HepG2 (cell line): ENCODE data around the gene SYNJ2. TPM values are rescaled to one million over a fixed set of nuclear protein-coding genes. Genes with fewer than 3 reads are reported as not detected.
A peak's percentile ranks its signal among the peaks of the same experiment; 100 is the strongest.

Experiments
- BCL6 ChIP-seq: IDR thresholded peaks from 2 replicates; pipeline ENCODE4 v1.6.1; 2016; ENCODE audit warnings: missing genetic modification reagents, missing compliant biosample characterization
- CBX1 ChIP-seq: IDR thresholded peaks from one replicate; pipeline ENCODE4 v1.6.1; 2016; ENCODE audit warnings: antibody characterized with exemption, low read depth
- HCFC1 ChIP-seq: fragments of 150-350 bp; IDR thresholded peaks from 2 replicates; pipeline ENCODE4 v1.6.1; 2014; ENCODE audit warnings: low read depth, low read length
- MTF1 ChIP-seq: sonication (generic); formaldehyde crosslinking; IDR thresholded peaks from 2 replicates; pipeline ENCODE4 v1.5.0; 2020; ENCODE audit warnings: missing genetic modification reagents
- PHF21A ChIP-seq: sonication (generic); formaldehyde crosslinking; IDR thresholded peaks from 2 replicates; pipeline ENCODE4 v1.5.0; 2020; ENCODE audit warnings: mild to moderate bottlenecking, missing genetic modification reagents
- PRDM10 ChIP-seq: sonication (generic); formaldehyde crosslinking; IDR thresholded peaks from 2 replicates; pipeline ENCODE4 v1.4.0; 2020; ENCODE audit warnings: low read depth, missing genetic modification reagents
- SALL2 ChIP-seq: sonication (generic); formaldehyde crosslinking; IDR thresholded peaks from 2 replicates; pipeline ENCODE4 v1.8.1; 2023; ENCODE audit warnings: mild to moderate bottlenecking, missing genetic modification reagents, inconsistent platforms
- SYNCRIP ChIP-seq: fragments of 200-400 bp; formaldehyde crosslinking; IDR thresholded peaks from 2 replicates; pipeline ENCODE4 v1.6.1; 2018; ENCODE audit warnings: mild to moderate bottlenecking, low read depth, low read length; ENCODE audit not compliant: insufficient read depth
- THAP8 ChIP-seq: sonication (generic); formaldehyde crosslinking; IDR thresholded peaks from 2 replicates; pipeline ENCODE4 v1.5.1; 2020; ENCODE audit warnings: missing genetic modification reagents, mild to moderate bottlenecking, borderline replicate concordance
- ZBTB49 ChIP-seq: sonication (generic); formaldehyde crosslinking; IDR thresholded peaks from 2 replicates; pipeline ENCODE4 v1.4.0; 2020; ENCODE audit warnings: missing genetic modification reagents, borderline replicate concordance
- ZFP36L2 ChIP-seq: sonication (generic); formaldehyde crosslinking; IDR thresholded peaks from 2 replicates; pipeline ENCODE4 v1.4.0; 2020; ENCODE audit warnings: missing genetic modification reagents
- ZFP91 ChIP-seq: sonication (generic); formaldehyde crosslinking; IDR thresholded peaks from 2 replicates; pipeline ENCODE4 v1.9.0; 2022; ENCODE audit warnings: missing genetic modification reagents, mild to moderate bottlenecking, borderline replicate concordance
- ZKSCAN5 ChIP-seq: sonication (generic); formaldehyde crosslinking; IDR thresholded peaks from 2 replicates; pipeline ENCODE4 v1.5.1; 2020; ENCODE audit warnings: mild to moderate bottlenecking, missing genetic modification reagents
- ZNF12 ChIP-seq: sonication (generic); formaldehyde crosslinking; IDR thresholded peaks from 2 replicates; pipeline ENCODE4 v1.5.0; 2020; ENCODE audit warnings: missing genetic modification reagents
- ZNF549 ChIP-seq: sonication (generic); formaldehyde crosslinking; IDR thresholded peaks from 2 replicates; pipeline ENCODE4 v1.5.0; 2020; ENCODE audit warnings: missing genetic modification reagents
- ZNF556 ChIP-seq: sonication (generic); formaldehyde crosslinking; IDR thresholded peaks from 2 replicates; pipeline ENCODE4 v1.4.0; 2020; ENCODE audit warnings: mild to moderate bottlenecking, missing genetic modification reagents, borderline replicate concordance
- ZNF557 ChIP-seq: sonication (generic); formaldehyde crosslinking; IDR thresholded peaks from 2 replicates; pipeline ENCODE4 v1.4.0; 2020; ENCODE audit warnings: missing genetic modification reagents
- ZNF562 ChIP-seq: sonication (generic); formaldehyde crosslinking; IDR thresholded peaks from 2 replicates; pipeline ENCODE4 v1.8.0; 2022; ENCODE audit warnings: missing genetic modification reagents, borderline replicate concordance
- ZNF589 ChIP-seq: sonication (generic); formaldehyde crosslinking; conservative IDR thresholded peaks from 2 replicates; pipeline ENCODE4 v1.8.0; 2022; ENCODE audit warnings: mild to moderate bottlenecking, moderate library complexity, missing genetic modification reagents
- polyA plus RNA-seq, 8 experiments: library from polyadenylated mRNA; depleted of rRNA in 3 of 8; stranded (reverse) in 7 of 8; unstranded in 1 of 8; fragments of >200 nt; fragmentation: Illumina TruSeq in 4 of 8; extraction: Trizol in 4 of 8; gene quantifications; 2 replicates each; pipeline versions ENCODE4 v1.2.1 to v1.2.3, GENCODE V29; 2011 to 2016; ENCODE audit warnings: low read depth in 4 of 8, missing spikeins in 1 of 8, mixed read lengths in 1 of 8; ENCODE audit not compliant: insufficient read depth in 1 of 8
- total RNA-seq, 5 experiments: library from RNA; depleted of rRNA; stranded (reverse); fragments of >200 nt; fragmentation: Illumina TruSeq; extraction: Trizol; gene quantifications; 2 replicates each; pipeline ENCODE4 v1.2.3, GENCODE V29; 2016; ENCODE audit warnings: low read depth in 1 of 5

The SYNJ2 gene
- total and polyA plus RNA-seq, 2 of the 13 experiments (the other 11 are each of a cell fraction or from before 2014, with no cell fraction given) = 39.1 to 57.6 TPM

GRCh38 chr6:158049055-158050028 lies 67.7 kb downstream of the SYNJ2 start (continued):
- TF ChIP-seq ZNF562 (CRISPR knock-in tag) = no peak
- no peak for TF ChIP-seq ZNF557
- TF ChIP-seq ZNF589 = peak; percentile 81
- no peak for TF ChIP-seq SALL2 (CRISPR knock-in tag)
- TF ChIP-seq ZNF12 (CRISPR knock-in tag) = no peak
- TF ChIP-seq PRDM10 = no peak
- TF ChIP-seq ZNF549 (CRISPR knock-in tag) = no peak
- peak; percentile 56; the same call in 1 of the 2 replicates for TF ChIP-seq ZFP91
- no peak for TF ChIP-seq ZFP36L2
- no peak for TF ChIP-seq BCL6 (CRISPR knock-in tag)
- no peak for TF ChIP-seq THAP8 (CRISPR knock-in tag)
- TF ChIP-seq MTF1 (CRISPR knock-in tag) = no peak
- no peak for TF ChIP-seq SYNCRIP
- TF ChIP-seq ZNF556 = no peak; the same call in none of the 2 replicates
- TF ChIP-seq ZBTB49 (CRISPR knock-in tag) = no peak
- TF ChIP-seq PHF21A (CRISPR knock-in tag) = peak; percentile 84
- no peak for TF ChIP-seq HCFC1
- no peak for TF ChIP-seq ZKSCAN5
- no peak for TF ChIP-seq CBX1
